ENCODE measurements around the gene ANKRD13D.
A peak's percentile ranks its signal among the peaks of the same experiment; 100 is the strongest.

ANKRD13D gene

DNA sequence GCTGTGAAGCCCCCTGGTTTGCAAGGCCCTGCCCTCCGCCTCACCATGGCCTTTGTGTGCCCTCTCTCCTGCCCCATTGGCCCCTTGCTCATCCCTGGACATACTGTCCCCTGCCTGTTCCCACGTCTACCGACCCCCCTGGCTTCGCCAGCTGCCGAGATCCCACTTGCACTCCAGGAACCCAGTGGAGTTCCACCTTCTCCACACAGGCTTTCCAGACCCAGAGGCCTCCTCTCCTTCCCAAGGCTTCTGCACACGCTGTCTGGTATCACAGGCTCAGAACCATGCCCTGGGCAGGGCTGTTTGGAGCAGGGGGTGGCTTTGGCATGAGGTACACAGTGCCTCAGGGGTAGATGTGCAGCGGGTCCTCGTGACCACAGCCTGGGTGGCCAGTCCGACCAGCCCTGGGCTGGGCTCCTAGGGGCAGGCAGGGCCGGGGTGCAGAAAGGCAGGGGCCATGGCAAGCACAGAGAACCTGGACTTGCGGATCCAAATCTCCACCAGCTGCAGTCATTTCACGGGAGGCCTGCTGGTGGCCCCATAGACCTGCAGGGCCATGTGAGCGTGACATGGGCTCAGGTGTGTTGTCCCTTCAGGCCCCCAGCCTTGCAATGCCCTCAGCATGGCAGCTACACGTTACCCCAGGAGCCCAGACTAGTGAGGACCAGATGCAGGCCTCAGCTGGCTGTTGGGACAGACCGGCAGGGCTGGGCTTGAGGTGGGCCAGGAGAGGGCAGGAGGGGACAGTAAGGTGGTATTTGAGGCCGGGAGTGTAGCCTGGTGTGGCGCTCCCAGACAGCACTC is 13.3 kb upstream of the ANKRD13D start:
- no peak for DNase-seq

GRCh38 chr11:67276781-67277230 is 12.3 kb upstream of the ANKRD13D start:
- no peak for DNase-seq

GRCh38 chr11:67277231-67277961 is 11.7 kb upstream of the ANKRD13D start:
- peak; percentile 82 for DNase-seq

DNA sequence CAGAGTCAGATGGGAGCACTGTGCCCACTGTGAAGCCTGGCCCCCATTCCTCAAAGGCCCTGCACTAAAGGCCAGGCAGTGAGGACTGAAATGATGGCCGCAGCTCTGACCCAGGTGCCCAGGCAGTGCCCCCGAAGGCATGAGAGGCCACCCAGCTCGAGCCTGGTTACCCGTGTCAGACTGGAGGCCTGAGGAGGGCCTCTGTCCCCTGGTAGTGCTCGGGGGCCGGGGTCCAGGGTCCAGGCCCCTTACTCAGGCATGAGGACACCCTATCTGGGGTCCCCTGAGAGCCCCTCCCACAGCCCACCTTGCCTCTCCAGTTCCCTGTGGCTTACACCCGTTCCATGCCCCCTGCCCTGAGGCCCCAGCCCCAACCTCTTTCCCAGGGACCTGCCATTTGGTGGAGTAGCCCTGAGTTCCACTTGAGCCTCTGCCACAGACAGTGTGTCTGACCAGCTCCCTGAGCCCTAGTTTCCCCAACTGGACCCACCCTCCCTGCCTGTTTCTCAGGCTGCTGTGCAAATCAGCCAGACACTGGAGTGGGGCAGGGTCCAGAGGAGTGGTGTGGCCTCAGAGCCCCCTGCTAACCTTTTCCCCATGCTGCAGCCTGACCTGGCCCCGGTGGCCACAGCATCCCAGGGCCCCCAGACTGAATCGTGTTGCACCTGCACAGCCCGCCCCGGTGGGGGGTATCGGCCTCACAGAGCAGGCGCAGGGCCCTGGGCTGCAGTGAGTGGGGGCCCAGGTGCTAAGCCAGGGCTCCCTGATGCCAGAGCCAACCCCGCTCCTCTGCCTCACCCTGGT is 10.8 kb upstream of the ANKRD13D start:
- DNase-seq = no peak

- DNase-seq = no peak
Observed at GRCh38 chr11:67278939-67279588, 10.0 kb upstream of the ANKRD13D start.

GRCh38 chr11:67279589-67280340 is 9.3 kb upstream of the ANKRD13D start:
- no peak for DNase-seq

DNA sequence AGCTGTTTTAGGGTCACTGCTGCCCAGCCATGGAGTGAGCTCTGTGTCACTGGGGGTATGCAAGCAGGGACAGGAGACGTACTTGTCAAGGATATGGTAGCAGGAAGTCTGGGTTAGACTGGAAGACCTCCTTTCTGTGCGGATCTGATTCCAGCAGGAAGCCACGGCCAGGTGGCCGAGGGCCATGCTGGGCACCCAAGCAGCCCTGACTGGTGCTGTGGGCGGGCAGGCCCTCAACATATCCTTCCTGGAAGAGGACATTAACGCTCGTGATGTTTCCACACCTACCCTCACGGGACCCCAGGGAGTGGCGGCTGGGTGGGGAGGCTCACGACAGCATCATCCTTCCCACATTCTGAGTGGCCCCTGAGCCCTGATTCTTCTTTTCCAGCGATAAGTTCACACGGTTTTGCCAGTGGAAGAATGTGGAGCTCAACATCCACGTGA is 8.7 kb upstream of the ANKRD13D start:
- DNase-seq = no peak

- no peak for DNase-seq
Observed at GRCh38 chr11:67280788-67281551, 8.1 kb upstream of the ANKRD13D start.

DNA sequence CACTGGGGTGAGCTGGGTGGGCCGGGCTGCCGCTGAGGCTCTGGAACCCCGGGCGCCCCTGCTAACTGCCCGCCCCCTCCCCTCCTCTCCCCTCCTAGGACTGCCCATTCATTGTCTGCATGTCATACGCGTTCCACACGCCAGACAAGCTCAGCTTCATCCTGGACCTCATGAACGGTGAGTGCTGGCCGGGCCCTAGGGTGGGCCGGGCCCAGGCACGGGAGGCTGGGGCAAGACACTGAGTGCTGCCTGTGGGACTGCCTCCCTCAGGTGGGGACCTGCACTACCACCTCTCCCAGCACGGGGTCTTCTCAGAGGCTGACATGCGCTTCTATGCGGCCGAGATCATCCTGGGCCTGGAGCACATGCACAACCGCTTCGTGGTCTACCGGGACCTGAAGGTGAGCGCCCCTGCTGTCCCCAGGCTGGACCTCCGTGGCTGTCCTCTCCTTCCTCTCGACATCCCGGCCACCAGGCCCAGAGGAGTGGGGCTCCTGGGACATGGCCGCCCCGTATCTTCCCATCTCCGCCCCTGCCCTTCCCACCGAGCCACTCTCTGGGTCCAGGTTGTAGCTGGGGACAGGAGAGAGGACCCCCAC is 7.5 kb upstream of the ANKRD13D start:
- no peak for DNase-seq

- no peak for DNase-seq
Observed at GRCh38 chr11:67282155-67282875, 6.8 kb upstream of the ANKRD13D start.

- no peak for DNase-seq
Observed at GRCh38 chr11:67282876-67283371, 6.2 kb upstream of the ANKRD13D start.

DNA sequence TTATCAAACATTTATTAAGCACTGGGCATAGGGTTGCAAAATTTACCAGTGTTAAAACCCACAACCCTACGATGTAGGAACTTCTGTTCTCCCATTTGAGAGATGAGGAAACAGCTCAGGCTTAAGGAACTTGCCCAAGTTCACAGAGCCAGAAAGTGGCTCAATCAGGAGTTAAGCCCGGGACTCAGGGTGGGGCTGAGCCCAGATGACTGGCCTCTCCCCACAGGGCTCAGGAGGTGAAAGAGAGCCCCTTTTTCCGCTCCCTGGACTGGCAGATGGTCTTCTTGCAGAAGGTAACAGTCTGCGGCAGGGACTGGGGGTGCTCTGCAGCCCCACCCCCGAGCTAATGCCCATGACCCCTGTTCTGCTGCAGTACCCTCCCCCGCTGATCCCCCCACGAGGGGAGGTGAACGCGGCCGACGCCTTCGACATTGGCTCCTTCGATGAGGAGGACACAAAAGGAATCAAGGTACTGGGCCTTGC is 5.6 kb upstream of the ANKRD13D start:
- DNase-seq = no peak

- DNase-seq = no peak
Observed at GRCh38 chr11:67284811-67285540, 4.1 kb upstream of the ANKRD13D start.

DNA sequence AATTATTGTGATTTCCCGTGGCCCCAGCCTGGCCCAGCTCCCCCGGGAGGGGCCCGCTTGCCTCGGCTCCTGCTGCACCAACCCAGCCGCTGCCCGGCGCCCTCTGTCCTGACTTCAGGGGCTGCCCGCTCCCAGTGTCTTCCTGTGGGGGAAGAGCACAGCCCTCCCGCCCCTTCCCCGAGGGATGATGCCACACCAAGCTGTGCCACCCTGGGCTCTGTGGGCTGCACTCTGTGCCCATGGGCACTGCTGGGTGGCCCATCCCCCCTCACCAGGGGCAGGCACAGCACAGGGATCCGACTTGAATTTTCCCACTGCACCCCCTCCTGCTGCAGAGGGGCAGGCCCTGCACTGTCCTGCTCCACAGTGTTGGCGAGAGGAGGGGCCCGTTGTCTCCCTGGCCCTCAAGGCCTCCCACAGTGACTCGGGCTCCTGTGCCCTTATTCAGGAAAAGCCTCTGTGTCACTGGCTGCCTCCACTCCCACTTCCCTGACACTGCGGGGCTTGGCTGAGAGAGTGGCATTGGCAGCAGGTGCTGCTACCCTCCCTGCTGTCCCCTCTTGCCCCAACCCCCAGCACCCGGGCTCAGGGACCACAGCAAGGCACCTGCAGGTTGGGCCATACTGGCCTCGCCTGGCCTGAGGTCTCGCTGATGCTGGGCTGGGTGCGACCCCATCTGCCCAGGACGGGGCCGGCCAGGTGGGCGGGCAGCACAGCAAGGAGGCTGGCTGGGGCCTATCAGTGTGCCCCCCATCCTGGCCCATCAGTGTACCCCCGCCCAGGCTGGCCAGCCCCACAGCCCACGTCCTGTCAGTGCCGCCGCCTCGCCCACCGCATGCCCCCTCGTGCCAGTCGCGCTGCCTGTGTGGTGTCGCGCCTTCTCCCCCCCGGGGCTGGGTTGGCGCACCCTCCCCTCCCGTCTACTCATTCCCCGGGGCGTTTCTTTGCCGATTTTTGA is 3.3 kb upstream of the ANKRD13D start:
- DNase-seq = no peak

DNA sequence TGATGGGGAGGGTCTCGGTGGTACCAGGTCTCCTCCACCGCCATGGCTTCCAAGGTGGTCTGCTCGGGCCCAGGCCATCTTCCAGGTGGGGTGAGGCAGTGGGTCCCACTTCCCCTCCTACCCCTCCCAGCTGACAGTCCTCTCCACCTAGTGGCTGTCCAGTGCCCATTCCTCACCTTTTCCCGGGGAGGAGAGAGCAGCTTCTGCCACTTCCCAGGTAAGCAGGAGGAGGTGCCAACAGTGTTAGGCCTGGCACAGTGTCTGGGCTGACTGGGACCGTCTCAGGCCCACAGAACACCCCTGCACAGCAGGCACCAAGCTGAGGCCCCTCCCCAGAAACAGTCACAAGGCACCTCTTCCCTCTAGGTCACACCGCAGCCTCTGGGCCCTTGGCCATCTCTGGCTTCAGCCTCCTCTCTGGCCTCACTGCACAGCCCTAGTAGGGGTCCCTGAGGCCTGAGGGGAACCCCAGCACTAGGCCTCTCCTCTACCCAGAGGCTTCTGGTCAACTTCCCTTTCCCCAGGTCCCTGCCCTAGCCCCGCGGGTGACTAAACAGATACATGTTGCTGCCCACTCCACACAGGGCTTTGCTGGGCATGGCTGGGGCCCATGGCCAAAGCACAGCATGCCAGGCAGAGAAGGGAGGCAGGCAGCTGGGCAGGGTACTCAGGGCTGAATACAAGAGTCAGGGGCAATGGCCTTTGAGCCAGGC is 2.3 kb upstream of the ANKRD13D start:
- DNase-seq = no peak

DNA sequence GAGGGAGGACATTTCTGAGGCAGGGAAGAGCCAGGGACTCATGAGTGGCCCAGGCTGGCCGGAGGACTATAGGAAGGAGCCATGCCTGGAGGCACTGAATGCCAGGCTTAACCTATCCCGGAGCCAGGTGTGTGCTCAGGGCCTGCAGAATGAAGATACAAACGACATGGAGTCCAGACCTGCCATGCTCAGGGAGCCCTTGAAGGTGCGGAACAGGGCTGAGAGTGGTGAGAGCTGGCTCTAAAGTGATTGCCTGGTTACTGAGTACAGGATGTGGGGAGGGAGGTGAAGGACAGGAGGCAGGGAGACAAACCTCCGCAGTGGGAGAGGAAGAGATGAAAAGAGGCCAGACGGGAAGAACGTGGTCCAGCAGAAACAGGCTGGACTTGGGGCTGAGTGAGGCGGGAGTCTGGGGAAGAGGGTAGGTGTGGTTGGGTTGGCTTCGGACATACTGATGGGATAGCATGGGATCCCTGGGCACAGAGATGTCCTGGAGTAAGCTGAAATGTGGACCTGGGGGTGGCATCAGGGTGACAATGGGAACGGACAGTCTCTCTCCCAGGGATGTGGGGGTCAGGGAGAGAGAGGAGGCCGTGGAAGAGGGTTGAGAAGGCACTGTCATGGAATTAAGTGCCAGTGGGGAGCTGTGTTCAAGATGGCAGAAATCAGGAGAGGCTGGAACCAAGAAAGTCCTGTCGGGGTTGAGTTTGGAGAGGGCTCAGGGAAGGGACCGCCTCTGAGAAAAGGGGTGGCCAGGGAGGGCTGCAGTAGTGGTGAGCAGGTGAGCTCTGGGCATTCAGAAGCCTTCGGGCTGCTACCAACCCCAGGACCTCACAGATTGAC is 1.5 kb upstream of the ANKRD13D start:
- no peak for DNase-seq

Data from stimulated activated CD4-positive, alpha-beta T cell treated with anti-CD3 and anti-CD28 coated beads, Interleukin-2, amount 100 ng/mL, for 48 hours (primary cell).